Measurements from ENCODE around the gene PRKN.

Gene PRKN

GRCh38 chr6:161679980-161680538, 1047.5 kb downstream of the PRKN start:
- DNase-seq = no peak

DNA sequence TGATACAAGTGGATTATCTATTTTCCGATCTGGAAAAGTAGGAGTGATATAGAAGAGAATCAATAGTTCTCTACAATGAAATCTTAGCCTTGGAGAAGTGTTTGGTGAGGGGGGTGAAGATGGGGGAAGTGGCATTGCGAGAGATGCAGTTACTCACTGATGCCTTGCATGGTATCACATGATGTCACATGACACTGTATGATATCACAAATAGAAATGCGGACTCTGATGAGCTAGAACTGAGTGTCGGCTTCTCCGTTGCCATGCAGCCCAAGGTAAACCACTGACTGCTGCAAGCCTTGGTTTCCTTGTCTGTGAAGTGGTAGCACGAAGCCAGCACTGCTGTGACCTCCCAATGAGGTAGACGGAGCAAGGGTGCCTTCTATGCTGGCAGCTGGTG, 1050.4 kb downstream of the PRKN start:
- no peak for DNase-seq

DNA sequence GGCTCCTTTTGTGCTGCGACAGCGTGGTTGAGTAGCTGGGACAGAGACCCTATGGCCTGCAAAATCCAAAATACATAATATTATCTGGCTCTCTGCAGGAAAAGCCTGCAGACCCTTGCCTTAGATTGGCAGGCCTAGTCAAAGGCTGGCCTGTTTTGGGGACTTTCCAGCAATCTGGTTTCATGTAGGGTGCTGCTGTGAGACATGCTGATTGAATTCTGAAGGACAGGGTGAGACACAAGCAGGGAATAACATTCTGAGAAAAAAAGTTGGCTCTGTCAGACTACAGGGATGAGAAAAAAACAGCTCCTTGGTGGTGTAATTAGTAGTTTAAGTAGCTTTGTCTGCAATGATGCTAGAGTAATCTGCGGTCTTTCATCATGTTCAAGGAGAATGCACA, 1051.0 kb downstream of the PRKN start:
- no peak for DNase-seq

DNA sequence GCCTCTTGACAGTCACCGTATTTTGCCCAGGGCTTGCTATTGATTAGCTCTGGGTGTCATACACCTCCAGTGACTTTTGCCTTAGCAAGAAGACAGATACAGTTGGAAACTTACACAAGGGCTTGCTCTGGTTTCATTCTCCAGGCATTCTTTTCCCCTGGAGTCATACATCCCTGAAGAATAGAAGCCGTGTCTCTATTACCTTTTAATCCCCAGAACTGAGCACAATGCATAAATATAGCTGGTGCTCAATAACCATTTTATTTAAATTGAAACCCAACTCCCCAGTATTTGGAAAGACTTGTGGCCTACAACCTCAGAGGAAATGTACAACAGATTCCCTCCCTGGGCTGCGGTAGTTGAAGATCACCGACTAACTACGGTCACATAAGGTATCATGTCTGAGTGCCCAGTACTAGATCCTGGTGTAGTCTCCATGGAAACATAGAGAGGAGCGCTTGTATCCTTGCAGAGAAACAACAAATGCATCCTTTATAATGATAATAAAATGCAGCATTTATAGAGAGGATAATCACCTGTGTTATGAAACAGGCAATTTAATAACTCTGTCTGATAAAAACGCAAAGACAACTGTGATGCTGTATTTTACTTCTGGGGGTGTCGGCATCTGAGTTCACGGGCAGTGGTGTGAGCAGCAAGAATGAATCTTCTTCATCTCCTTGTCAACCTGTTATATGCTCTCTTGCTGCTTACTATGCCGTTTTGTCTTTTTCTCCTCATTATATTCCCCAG, 1052.5 kb downstream of the PRKN start:
- DNase-seq = no peak

- DNase-seq = no peak
Measured at GRCh38 chr6:161673026-161673425, 1054.5 kb downstream of the PRKN start.

DNA sequence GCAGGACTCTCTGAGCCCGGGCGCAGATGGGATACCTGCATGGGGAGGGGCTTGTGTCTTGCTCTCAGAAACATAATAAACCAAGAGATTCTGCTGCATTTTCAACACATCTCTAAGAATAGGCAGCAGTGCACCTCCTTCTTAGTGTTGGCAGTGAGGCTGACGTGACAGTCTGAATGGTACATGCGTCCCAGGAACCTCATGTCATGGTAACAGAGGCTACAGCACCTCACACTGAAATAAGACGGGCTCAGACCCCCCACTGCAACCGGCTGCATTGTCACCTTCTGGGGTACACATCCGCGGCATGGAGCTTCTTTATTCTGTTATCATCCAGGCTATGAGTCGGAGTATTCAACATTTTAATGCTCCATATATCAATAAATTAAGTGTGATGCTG, 1056.4 kb downstream of the PRKN start:
- DNase-seq = no peak

DNA sequence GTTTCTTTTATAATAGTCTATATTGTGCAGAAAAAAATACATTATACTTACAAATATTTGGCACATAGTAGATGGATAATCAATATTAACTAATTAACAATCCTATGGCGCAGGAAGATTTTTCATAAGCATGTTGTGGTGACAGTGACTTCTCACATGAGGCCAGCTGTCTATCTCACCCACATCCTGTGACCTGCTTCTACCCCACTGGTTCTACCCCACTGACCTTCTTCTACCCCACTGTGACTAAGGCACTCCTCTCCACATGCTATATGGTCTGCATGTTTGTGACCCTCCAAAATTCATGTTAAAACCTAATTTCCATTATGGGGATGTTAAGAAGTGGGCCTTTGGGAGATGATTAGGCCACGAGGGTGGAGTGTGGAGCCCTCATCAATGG, 1058.9 kb downstream of the PRKN start:
- no peak for DNase-seq

- no peak for DNase-seq
Measured at GRCh38 chr6:161667957-161668356, 1059.6 kb downstream of the PRKN start.

- DNase-seq = no peak
Measured at GRCh38 chr6:161663682-161664081, 1063.9 kb downstream of the PRKN start.

DNA sequence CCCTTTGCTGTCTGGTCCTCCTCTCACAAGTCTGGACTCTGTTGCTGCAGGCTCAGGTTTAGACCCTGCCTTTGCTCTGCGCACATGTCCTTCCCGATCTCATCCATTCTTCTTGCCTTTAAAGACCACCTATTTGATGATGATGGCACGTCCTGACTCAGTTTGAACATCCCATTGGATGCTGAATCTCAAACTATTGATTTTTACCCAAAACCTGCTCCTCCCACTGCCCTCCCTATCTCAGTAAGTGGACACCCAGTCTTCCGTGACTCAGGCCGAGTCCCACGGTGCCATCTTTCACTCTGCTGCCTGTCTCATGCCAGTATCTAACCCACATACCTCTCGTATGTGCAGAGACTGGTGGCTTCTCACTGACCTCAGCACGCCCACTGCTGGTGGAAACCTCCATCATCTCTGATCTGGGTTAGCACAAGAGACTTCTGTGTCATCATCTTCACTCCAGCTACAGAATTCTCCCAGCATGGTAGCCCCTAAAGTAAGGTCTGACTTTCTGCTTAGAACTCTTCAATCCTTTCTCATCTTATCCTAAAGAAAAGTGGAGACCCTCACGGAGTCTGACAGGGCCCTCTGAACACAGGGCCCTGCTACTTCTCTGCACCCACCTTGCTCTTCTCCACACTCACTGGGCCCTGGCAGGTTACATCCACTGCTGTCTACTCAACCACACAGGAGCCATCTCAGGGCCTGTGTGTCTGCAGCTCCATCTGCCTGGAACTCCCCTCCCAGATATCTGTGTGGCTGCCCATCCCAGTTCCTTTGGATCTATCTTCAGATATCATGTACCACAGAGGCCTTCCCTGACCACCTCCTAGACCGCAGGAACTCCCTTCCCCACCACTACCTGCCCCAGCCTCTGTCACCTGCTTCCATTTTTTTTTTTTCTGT, 1066.6 kb downstream of the PRKN start:
- DNase-seq = no peak

- no peak for DNase-seq
Measured at GRCh38 chr6:161658211-161658610, 1069.4 kb downstream of the PRKN start.

DNA sequence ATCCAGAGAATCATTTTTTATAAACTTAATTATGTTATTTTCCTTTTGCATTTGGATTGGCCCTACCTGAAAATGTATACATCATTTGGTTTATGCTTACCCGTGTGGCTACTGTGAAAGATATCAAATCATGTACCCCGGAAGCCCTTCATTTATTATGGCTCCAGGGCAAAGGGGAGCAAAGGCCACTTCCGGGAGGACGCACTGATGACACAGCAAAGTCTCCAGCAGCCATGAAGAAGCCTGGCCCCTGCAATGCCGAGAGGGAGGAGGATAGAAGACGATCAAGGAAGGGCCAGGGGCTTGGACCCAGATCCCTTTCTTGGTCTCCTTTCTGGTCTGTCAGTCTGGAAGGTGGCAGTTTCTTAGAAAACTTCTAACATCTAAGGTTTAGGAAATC, 1073.4 kb downstream of the PRKN start:
- no peak for DNase-seq

- no peak for DNase-seq
Measured at GRCh38 chr6:161651949-161652348, 1075.6 kb downstream of the PRKN start.

GRCh38 chr6:161649841-161650240, 1077.7 kb downstream of the PRKN start:
- DNase-seq = no peak

DNA sequence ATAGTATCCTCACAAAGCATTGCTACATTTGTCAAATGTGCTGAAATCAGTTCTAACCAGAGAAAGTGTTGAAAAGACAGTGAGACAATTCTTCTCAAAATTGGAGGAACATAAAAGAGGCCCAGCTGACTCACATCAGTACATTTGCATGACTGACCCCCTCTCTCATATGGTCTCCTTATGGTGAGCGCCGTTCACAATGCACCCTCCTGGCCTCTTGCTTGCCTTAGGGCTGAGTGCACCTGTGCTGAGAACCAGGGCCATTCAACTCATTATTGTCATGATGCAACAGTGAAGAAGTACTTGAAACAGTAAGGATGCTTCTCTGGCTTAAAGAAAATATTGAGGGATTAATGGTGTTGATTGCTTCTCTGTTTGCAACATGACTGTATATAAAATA, 1078.5 kb downstream of the PRKN start:
- no peak for DNase-seq

- no peak for DNase-seq
Measured at GRCh38 chr6:161647234-161647633, 1080.3 kb downstream of the PRKN start.

DNA sequence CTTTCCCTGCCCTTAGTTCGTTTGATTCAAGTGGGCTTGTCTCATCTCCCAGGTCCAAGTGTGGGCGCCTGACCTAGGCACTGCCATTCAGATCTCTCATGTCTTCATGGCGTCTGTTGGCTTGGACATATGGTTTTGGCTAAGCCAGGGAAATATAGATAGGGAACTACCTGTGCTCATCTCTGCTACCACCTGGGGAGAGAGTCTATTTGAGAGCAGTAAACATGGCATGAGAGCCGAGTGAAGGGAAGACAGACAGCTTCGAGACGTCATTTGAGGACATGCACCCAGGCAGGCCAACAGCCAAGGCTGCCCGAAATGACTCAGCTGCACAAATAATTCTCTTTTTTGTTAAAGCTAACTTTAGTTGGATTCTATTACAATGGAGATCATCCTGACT, 1083.0 kb downstream of the PRKN start:
- no peak for DNase-seq

DNA sequence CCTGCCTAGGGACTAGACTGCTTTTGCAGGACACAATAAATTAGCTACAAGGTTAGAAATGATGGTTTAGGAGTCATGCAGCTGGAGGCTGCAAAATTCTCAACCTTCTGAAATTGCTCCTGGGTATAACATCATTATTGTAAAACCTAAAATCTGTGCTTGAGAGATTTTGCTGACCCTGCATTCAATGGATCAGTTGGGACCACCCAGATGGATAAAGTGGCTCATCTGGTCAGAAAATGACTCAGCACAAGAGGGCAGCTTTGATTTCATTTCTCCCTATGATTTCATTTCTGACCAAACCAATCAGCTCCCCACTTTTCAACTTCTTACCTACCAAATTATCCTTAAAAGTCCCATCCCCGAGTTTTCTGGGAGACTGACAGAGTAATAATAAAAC, 1086.4 kb downstream of the PRKN start:
- no peak for DNase-seq

- DNase-seq = no peak
Measured at GRCh38 chr6:161639772-161640171, 1087.8 kb downstream of the PRKN start.

- DNase-seq = no peak
Measured at GRCh38 chr6:161637658-161638057, 1089.9 kb downstream of the PRKN start.

- no peak for DNase-seq
Measured at GRCh38 chr6:161636882-161637430, 1090.6 kb downstream of the PRKN start.

- no peak for DNase-seq
Measured at GRCh38 chr6:161635975-161636374, 1091.6 kb downstream of the PRKN start.

- no peak for DNase-seq
Measured at GRCh38 chr6:161634916-161635315, 1092.7 kb downstream of the PRKN start.

All from NCI-H2081 (cell line).